Measurements from ENCODE around the gene RAB18.
"Not testable (repeated sequence)": the region's sequence is repeated elsewhere in the genome, so short reads cannot be mapped to it uniquely, and the experiment has no call there.

Gene RAB18

DNA sequence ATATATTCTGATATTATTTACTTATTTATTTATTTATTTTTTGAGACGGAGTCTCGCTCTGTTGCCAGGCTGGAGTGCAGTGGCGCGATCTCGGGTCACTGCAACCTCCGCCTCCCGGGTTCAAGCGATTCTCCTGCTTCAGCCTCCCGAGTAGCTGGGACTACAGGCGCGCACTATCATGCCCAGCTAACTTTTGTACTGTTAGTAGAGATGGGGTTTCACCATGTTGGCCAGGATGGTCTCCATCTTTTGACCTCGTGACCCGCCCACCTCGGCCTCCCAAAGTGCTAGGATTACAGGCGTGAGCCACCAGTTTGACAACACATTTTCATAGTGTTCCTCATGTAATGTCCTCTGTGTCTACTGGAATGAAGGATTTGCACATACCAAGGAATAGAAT lies 1.4 kb downstream of the RAB18 start:
- FAIRE-seq = not testable (repeated sequence)

DNA sequence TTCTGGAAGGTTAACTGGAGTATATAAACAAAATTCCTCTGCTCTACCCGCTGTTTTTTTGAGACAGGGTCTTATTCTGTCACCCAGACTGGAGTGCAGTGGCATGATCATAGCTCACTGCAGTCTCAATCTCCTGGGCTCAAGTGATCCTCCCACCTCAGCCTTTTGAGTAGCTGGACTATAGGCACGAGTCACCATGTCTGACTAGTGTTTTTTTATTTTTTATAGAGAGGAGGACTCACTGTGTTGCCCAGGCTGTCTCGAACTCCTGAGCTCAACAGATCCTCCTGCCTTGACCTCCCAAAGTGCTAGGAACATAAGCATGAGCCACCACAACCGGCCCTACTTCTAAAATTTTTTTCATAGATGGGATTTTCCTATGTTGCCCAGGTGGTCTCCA lies 2.2 kb downstream of the RAB18 start:
- FAIRE-seq = no peak

DNA sequence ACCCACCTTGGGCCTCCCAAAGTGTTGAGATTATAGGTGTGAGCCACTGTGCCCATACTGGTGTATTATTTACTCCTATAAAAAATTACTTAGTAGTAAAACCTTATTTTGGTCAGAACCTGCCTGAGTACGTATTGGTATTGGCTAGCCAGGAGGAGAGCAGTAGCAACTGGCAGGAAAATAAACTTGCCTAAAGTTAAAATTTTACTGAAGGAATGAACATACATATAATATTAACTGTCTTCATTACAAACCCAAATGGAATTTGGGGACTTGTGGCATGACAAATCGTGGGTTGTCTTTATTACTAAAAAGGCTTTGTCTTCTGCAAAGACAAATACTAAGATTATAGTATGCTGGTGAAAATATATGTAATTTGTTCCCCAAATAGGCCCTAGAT lies 8.4 kb downstream of the RAB18 start:
- no peak for FAIRE-seq

DNA sequence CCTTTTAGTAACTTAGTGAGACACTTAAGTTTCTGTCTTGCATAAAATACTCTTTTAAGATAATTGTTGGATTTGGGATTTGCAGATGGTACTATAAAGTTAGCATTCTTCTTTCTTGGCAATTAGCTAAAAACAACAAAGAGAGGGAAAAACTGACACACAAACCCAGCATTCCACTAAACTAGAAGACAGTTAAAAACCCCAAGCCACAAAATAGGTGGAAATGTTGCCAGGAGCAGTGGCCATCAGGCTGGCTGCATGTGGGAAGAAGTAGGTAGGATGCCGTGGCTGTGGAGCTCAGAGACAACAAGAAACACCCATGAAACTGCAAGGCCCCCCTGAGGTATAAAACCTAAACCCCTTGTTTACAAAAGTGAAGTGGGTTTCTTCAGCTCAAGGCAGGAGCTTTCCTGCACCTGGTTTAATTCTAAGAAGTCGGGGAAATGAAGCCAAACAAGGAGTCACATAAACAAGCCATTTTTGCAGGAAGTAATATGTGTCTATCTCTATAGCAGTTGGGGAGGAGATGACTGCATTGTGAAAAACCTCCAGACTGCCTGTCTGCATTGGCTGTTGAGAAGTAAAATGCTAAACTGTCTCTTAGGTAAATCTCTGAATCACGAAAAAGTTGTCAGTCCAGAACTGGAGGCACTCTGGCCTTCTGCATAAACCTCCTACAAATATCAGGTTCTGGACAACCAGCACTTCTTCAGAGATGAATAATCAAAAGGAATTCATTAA lies 9.5 kb downstream of the RAB18 start:
- FAIRE-seq = no peak

DNA sequence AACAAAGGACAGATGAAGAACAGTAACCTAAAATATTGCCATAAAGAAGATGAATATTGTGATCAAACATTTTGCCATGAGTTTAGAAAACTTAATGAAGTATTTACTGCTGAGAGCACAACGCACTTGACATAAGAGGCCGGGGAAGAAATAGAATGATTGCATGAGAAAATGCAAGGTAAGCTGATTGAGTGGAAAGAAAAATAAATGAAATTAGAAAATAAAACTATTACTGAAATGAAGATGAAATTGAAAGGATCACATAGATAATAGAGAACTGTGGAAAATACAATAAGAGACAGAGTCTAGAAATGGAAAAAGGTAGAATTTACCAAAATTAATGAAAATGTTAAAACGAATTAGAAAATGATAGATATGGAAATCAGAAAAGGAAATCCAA lies 10.1 kb downstream of the RAB18 start:
- peak; percentile 66 for FAIRE-seq

DNA sequence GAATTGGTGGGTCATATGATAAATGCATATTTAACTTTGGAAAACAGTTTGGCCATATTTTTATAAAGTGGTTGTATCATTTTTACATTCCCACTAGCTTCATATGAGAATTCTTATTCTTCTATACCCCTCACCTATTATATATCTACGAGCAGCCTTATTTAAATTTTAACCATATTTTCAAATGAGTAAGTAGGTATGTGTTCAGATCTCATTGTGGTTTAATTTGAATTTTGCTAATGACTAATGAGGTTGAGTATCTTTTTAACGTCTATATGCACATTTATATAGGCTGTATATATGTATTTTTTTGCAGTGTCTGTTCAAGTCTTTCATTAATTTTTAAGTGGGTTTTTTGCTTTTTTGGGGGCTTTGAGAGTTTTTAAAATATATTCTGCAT lies 14.2 kb downstream of the RAB18 start:
- FAIRE-seq = no peak

DNA sequence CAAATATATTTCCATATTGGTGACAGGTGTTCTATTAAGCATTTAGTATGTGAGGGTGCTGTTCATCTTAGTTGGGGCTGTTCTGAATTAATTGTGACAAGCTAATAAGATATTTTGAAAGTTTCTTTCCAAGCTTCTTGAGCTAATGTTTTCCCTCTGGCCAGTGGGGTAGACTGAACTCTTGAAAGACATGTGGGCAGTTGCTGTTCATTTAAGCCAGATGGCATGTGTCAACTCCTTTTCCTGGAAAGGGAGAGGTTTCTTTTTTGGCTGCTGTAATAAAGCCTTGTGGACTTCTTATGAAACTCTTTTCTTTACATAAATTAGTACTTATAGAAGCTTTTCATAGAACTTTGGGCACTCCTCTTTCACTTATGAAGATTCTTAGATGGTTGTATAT lies 21.7 kb downstream of the RAB18 start:
- FAIRE-seq = no peak

DNA sequence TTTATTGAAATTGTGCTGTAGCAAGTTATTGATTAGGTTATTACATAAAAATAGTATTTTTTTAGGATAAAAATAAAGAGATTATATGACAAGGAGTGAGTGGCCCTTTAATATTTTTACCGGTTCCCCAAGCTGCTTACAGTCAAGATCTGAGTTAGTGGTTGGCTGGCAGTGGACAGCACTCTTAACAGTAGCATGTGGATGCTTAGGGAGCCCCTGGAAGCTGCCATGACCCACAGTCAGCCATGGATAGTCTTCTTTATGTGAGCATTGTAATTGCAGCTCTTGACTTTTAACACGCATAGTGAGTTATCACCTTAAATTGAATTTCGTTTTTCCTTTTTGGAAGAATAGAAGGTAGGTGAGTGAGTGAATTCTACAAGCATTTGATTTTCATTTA lies 22.1 kb downstream of the RAB18 start:
- FAIRE-seq = no peak

DNA sequence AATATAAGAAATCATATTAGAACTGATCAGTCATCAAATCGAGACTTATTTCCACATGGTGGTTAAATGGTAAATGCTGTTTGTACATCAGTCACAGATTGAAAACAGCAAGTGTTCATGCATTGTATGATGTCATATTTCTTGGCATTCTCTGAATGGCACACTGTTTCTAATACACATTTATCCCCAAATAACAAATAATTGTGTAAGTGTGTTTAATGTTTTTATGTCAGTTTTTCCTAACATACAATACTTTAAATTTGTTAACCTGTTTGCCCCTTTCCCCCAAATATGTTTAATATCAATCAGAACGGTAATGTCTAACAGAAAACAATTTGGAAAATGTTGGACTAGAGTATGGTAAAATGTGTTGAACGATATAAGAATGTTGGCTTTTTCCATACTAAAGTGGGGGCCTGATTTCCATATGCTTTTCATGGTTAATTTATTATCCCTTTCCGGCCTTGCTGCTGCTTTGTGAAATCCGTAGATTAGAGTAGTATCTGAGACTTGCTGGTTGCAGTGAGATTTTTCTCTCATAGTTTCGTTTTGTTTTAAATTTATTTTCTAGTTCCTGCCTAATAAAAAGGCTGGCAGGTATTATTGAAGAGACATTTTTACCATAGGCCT lies 23.7 kb downstream of the RAB18 start:
- no peak for FAIRE-seq

DNA sequence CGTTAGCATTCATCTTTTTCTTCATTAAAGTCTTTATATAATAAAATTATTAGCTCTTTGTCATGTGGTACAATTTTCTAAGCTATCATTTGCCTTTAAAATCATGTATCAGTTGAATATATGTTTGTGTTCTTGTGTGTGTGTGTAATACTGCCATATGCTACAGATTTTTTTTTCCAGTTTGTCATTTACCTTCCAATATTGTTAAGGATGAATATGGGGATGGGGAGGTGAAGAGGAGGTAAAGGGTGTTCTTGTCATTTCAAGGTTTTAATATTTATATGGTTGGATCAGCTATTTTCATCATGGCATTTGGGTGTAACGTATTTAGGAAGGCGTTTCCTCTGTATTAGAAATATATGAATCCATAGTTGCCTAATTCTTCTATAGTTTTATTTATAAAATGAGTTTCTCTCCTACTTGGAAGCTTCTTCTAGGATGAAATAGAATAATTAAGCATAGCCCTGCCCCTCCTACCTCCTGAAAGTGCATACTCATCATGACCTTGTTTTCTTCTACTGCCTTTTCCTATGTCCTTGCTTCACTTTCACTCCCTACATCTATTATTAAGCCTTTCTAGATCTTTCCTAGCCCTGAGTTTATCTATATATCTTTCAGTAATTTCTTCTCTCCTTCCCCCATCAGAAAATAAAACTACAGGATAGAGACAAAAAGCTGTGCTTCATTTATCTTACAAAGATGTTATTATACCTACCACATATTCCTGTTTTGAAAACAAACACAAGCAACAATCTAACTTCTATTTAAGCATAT lies 25.1 kb downstream of the RAB18 start:
- no peak for FAIRE-seq

DNA sequence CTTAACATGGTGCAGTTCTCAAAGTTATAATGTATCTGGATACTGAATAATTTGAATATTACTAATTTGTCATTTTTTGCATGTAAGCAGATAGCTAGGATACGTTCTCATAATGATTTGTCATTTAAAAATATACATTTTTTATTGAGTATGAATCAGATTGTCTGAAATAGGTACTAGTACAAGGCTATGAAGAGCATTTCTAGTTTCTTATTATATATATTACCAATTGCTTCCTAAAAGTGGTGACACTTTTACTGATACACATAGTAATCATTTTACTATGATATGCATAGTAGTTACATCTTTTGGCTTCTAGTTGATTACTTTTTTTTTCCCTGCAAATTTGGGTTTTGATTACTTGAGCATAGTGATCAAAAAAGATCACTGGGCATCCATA lies 26.4 kb downstream of the RAB18 start:
- no peak for FAIRE-seq

DNA sequence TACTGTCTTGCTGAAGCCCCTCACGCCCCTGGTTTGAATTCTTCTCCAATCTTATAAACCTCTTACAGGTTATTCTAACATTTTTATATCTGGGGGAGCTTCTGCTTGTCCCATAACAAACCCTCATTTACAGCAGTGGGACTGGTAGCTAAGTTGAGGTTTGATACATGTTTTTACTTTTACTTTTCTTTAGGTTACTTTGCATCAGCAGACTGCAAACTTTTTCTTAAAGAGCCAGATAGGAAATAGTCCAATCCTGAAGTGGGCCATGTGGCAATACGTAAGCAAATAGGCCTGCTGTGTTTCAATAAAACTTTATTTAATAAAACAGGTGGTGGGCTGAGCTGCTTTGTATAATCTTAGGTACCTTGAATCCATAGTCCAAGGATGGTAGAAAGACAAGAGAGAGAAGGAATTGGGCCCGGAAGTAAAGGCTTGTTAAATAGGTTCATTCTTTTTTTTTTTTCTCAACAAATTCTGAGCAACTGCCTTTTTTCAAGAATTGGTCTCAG lies 27.3 kb downstream of the RAB18 start:
- FAIRE-seq = no peak

DNA sequence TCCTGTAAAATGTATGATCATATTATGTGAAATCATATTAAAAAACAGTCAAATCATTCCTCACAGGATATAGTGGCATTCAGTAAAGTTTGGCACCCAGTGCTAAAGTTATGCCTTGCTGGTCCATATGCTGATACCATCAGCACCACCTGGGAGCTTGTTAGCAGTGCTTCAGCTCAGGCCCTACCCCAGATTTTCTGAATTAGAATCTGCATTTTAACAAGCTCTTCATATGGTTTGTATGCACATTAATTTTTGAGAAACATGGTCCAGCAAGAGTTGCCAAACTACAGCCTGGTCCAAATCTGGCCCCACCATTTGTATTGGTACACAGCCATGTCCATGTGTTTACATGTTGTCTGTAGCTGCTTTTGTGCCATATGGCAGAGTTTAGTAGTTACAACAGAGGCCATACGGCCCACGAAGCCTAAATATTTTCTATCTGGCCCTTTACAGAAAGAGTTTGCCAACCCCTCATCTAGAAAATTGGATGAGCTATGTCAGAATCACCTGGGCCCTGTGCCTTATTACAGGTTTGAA lies 30.1 kb downstream of the RAB18 start:
- no peak for FAIRE-seq

DNA sequence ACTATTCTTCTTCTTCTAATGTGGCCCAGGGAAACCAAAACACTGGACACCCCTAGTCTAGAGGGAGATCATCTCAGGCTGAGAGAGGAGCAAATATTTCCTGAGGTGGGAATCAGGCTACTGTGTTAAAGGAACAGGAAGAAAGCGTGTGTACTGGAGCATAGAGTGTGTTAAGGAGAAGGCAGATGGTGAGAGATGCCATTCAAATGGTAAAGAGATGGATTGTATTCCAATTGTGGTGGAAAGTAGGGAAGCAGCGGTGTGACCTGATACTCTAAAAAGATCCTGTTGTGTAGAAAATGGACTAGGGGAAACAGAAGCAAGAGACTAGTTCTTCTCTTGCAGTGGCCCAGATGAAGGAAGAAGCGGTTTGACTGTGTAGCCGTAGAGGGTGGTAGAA lies 31.2 kb downstream of the RAB18 start:
- FAIRE-seq = no peak

DNA sequence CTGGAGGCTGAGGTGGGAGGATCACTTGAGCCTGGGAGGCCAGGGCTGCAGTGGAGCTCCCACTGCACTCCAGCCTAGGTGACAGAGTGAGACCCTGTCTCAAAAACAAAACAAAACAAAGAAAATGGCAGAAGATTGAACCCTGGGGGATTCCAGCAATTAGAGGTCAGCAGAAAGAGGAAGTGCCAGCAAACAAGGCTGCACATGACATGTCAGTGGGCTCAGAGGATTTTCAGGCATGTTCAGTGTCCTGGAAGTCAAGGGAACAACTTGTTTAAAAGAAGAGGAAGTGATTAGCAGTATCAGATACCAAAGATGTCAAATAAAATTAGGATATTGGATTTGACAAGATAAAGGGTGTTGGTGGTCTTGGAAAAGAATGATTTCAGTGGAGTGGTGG lies 32.3 kb downstream of the RAB18 start:
- no peak for FAIRE-seq

DNA sequence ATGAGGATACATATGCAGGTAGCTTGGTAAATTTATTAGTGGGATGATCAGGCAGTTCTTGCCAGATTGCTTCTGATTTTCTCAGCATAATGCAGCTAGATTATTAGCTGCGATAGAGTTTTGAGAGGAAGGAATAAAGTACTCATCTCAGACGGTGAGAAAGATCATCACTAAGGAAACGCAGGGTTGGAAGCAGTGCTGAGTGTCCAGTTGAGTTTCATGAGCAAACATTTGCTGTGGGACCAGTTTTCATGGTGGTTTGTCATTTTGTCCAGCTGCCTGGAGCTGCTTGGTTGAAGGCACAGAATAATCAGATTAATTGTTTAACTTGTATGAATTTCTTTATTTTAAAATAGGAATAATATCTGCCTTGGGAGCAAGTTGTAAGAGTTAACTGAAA lies 33.1 kb downstream of the RAB18 start:
- no peak for FAIRE-seq

DNA sequence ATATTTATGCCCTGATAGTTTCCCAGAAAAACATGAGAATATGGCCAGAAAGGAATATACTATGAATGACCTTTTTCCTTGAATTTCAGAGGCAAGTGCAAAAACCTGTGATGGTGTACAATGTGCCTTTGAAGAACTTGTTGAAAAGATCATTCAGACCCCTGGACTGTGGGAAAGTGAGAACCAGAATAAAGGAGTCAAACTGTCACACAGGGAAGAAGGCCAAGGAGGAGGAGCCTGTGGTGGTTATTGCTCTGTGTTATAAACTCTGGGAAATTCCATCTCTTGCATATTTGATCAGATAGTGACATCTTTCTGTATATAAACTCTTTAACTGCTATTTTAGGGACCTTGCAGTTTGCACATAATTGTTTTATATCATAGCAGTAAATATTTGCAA lies 33.7 kb downstream of the RAB18 start:
- no peak for FAIRE-seq

DNA sequence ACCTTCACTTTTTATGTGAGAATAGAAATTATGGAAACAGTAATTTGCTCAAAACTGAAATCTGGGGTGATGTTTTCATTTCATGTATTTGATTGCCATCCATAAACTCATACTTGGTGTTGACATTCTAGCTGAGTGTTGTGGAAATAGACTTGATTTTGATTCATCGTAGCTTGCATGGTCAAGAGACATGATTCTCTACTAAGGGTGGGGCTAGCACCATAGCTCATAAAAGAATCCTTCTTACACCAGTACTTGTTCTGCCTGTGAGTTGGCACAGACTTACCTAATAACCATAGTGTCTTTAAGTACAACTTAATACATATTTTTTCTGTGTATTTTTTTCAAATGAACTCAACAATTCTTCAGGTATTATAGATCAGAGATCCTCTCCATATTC lies 36.6 kb downstream of the RAB18 start:
- no peak for FAIRE-seq

DNA sequence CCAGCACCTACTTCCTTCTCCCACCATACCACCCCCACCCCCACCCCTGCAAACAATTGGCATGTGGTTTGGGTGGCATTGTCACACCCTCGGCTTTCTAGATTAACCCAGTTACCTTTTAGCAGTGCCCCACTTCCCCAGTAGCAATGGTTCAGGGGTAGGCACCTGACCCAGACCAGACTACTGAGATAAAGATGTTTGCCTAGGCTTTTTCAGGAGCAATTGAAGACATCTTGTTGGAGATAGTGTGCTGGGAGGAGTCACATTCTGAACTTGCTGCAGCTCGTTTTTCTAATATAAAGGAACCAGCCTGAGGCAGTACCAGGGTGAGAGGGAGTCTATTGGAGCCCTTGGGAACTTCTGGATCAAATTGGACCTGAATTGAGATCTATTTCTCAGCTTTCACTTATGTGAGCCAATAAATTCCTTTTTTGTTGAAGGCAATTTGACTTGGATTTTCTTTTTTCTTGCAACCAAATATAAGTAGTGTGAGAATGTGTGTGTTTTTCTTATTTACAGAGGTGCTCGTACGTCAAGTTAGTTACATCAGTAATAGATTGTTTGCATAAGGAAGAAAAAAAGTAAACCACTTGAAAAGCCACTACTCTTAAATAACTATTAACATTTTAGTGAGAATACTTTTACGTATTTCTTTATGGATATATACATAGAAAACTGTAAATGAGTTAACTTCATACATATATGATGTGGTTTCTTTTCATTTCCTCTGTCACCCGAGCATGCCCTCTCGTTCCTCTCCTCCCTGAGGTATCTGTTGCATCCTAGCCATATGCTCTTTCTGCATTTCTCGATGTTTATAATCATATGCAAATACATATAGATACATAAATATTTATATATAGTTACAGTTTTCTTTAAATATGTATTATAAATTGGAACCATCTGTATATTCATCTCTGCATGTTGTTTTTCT lies 38.0 kb downstream of the RAB18 start:
- FAIRE-seq = no peak

DNA sequence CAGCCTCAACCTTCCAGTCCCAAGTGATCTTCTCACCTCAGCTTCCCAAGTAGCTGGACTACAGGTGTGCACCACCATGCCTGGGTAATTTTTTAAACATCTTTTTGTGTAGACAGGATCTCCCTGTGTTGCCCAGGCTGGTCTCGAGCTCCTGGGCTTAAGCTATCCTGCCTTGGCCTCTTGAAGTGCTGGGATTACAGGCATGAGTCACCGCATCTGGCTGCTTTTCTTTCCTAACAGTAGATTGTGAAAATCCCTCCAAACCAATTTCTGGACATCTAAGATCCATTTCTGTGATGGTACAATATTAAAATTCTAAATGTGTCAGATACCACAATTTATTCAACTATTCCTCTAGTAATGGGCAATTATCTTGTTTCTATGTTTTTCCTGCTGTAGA lies 38.7 kb downstream of the RAB18 start:
- FAIRE-seq = no peak

DNA sequence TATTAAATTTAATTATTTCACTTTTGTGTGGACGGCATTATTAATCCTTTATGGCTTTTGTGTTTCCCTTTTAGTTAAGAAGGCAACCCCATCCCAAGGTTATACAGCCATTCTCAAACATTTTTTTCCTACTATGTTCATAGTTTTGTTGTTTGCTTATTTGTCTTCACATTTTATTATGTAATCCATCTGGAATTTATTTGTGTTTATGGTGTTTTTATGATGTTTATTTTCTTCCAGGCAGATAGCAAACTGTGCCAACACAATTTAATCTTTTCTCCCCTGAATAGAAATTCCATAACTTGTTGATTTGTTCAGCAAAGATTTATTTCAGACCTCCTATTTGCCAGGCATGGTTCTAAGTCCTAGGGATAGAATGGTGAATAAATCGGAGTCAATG lies 42.9 kb downstream of the RAB18 start:
- peak; percentile 94 for FAIRE-seq

DNA sequence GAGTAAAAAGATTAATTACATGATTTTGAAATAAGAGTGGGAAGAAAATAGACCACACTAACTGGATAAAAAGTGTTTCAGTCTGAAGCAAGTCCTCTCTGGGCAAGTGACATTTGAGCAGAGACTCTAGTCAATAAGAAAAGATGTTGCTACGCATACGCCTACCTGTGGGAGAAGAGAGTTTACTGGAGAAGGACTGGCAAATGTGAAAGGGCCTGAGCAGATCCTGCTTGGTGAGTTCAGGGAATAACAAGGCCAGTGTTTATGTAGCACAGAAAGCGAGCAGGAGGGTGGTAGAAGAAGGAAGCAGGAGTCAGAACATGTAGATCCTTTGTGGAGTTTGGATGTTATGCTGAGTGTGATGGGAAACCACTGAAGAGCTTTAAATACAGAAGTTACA lies 43.4 kb downstream of the RAB18 start:
- FAIRE-seq = no peak
